ENCODE measurements around the gene TSPAN16. TPM values are rescaled to one million over a fixed set of nuclear protein-coding genes. Genes with fewer than 3 reads are reported as not detected.
"Not testable (repeated sequence)": the region's sequence is repeated elsewhere in the genome, so short reads cannot be mapped to it uniquely, and the experiment has no call there.

The TSPAN16 gene
- total RNA-seq, 1 experiment from 2014 or later: not detected

GRCh38 chr19:11332822-11333221 is 36.9 kb downstream of the TSPAN16 start:
- TF ChIP-seq CTCF (IDR thresholded peaks at IDR 0.05; ENCODE audit: insufficient read depth in 1 of 2, low read depth in 1 of 2, low read length in 1 of 2, severe bottlenecking in 1 of 2, unreplicated experiment in 1 of 2): no peak
- Histone ChIP-seq H3K27me3 (replicated peaks; ENCODE audit: control insufficient read depth, insufficient read depth, low read length) (no peaks in the 10 kb centered on the region), H3K9me3 (no peaks in the 10 kb centered on the region), H3K4me3 (ENCODE audit: low read depth, low read length) (no peak overlapping the region), H3K4me1 (peaks cover 1% of the 10 kb centered on the region), H3K36me3 (ENCODE audit: control insufficient read depth, insufficient read depth, low read length) (peaks cover 5% of the 10 kb centered on the region)
- Mint-ChIP-seq H3K27ac (ENCODE audit: unreplicated experiment) (no peak overlapping the region), H3K27me3 (ENCODE audit: insufficient read depth, unreplicated experiment) (no peaks in the 10 kb centered on the region), H3K9me3 (ENCODE audit: unreplicated experiment) (no peaks in the 10 kb centered on the region), H3K36me3 (ENCODE audit: insufficient read depth, unreplicated experiment) (peaks cover 36% of the 10 kb centered on the region), H3K4me3 (ENCODE audit: unreplicated experiment) (no peak overlapping the region), H3K4me1 (ENCODE audit: low read depth, unreplicated experiment) (no peaks in the 10 kb centered on the region)
- no TSS peak for BruUV-seq (replicated peaks)
- CTCF ChIA-PET: interaction anchor here (0.7 kb wide), 1 partner anchor 1172 kb away, joined by 3 read pairs; no protein-coding TSS in a partner anchor
- no peak for DNase-seq
- POLR2A ChIA-PET: no interaction called here
- intact Hi-C loops (cut with micrococcal nuclease; ENCODE audit: unreplicated experiment): no loop called here

GRCh38 chr19:11333838-11334237 is 37.9 kb downstream of the TSPAN16 start:
- BruUV-seq (replicated peaks); intact Hi-C loops (cut with micrococcal nuclease; ENCODE audit: unreplicated experiment); H3K27ac Mint-ChIP-seq (ENCODE audit: unreplicated experiment); H3K4me3 Mint-ChIP-seq (ENCODE audit: unreplicated experiment); H3K9me3 Mint-ChIP-seq (ENCODE audit: unreplicated experiment); H3K27me3 Mint-ChIP-seq (ENCODE audit: insufficient read depth, unreplicated experiment); POLR2A ChIA-PET; H3K27me3 ChIP-seq (replicated peaks; ENCODE audit: control insufficient read depth, insufficient read depth, low read length); H3K9me3 ChIP-seq; H3K4me1 Mint-ChIP-seq (ENCODE audit: low read depth, unreplicated experiment); H3K36me3 ChIP-seq (ENCODE audit: control insufficient read depth, insufficient read depth, low read length); H3K4me3 ChIP-seq (ENCODE audit: low read depth, low read length); CTCF ChIA-PET: not testable (repeated sequence)
- H3K4me1 ChIP-seq: peaks cover 11% of the 10 kb centered on the region
- DNase-seq: peak in 1 of 2 experiments; percentile 21
- peaks cover 36% of the 10 kb centered on the region for H3K36me3 Mint-ChIP-seq (ENCODE audit: insufficient read depth, unreplicated experiment)

GRCh38 chr19:11335449-11336146 is 39.6 kb downstream of the TSPAN16 start:
- DNase-seq: no peak
- no peaks in the 10 kb centered on the region for H3K27me3 ChIP-seq (replicated peaks; ENCODE audit: control insufficient read depth, insufficient read depth, low read length)
- H3K36me3 ChIP-seq (ENCODE audit: control insufficient read depth, insufficient read depth, low read length): peaks cover 5% of the 10 kb centered on the region
- Mint-ChIP-seq H3K4me1 (ENCODE audit: low read depth, unreplicated experiment) (peaks cover 6% of the 10 kb centered on the region), H3K4me3 (ENCODE audit: unreplicated experiment) (no peak overlapping the region), H3K27ac (ENCODE audit: unreplicated experiment) (no peak overlapping the region), H3K36me3 (ENCODE audit: insufficient read depth, unreplicated experiment) (peaks cover 28% of the 10 kb centered on the region), H3K9me3 (ENCODE audit: unreplicated experiment) (no peaks in the 10 kb centered on the region), H3K27me3 (ENCODE audit: insufficient read depth, unreplicated experiment) (no peaks in the 10 kb centered on the region)
- TF ChIP-seq CTCF (IDR thresholded peaks at IDR 0.05; ENCODE audit: insufficient read depth in 1 of 2, low read depth in 1 of 2, low read length in 1 of 2, severe bottlenecking in 1 of 2, unreplicated experiment in 1 of 2): no peak
- peaks cover 14% of the 10 kb centered on the region for H3K4me1 ChIP-seq
- H3K9me3 ChIP-seq: no peaks in the 10 kb centered on the region
- no TSS peak for BruUV-seq (replicated peaks)
- ChIA-PET POLR2A (no interaction called here), CTCF (no interaction called here)
- no peak overlapping the region for H3K4me3 ChIP-seq (ENCODE audit: low read depth, low read length)
- intact Hi-C loops (cut with micrococcal nuclease; ENCODE audit: unreplicated experiment): no loop called here

All from Caco-2 (cell line).